Esophagus muscularis mucosa (tissue), 4 donors: ENCODE results near the gene ATP13A3. TPM values are rescaled to one million over a fixed set of nuclear protein-coding genes. Genes with fewer than 3 reads are reported as not detected.

ENCODE experiments used
- DNase-seq: peaks from one replicate; pipeline ENCODE4 v3.0.0-alpha.2; 2017; ENCODE audit errors: extremely low spot score
- H3K27ac ChIP-seq, 4 donors: fragments of 200-600 bp; sonication (generic); replicated peaks in 1 of 4; 1 replicate in 3 of 4; 2 replicates in 1 of 4; pipeline ENCODE4 v1.5.1; 2016 to 2019; ENCODE audit warnings: mild to moderate bottlenecking in 1 of 4
- H3K27me3 ChIP-seq, 4 donors: fragments of 200-600 bp; sonication (generic); one replicate each; pipeline versions ENCODE4 v1.5.1 to v1.6.0; 2016 to 2019
- H3K36me3 ChIP-seq, 4 donors: fragments of 200-600 bp; sonication (generic); one replicate each; pipeline ENCODE4 v1.5.1; 2016 to 2019
- H3K4me1 ChIP-seq, 4 donors: fragments of 200-600 bp; sonication (generic); one replicate each; pipeline ENCODE4 v1.5.1; 2016 to 2019
- H3K4me3 ChIP-seq, 4 donors: fragments of 200-600 bp; sonication (generic); 1 replicate in 2 of 4; 2 replicates in 2 of 4; pipeline ENCODE4 v1.5.1; 2016 to 2019; ENCODE audit warnings: mild to moderate bottlenecking in 4 of 4, moderate library complexity in 1 of 4
- H3K9me3 ChIP-seq, 4 donors: fragments of 200-600 bp; sonication (generic); 1 replicate in 3 of 4; 2 replicates in 1 of 4; pipeline ENCODE4 v1.5.1; 2016 to 2019
- CTCF ChIP-seq, 3 experiments: fragments of 200-600 bp in 2 of 3; fragments of 450-650 bp in 1 of 3; sonication (generic) in 2 of 3; IDR thresholded peaks; one replicate each; pipeline ENCODE4 v1.5.1; 2017 to 2019; ENCODE audit warnings: antibody characterized with exemption in 3 of 3, mild to moderate bottlenecking in 2 of 3, moderate library complexity in 1 of 3
- EP300 ChIP-seq: sonication (generic); formaldehyde crosslinking; IDR thresholded peaks from one replicate; pipeline ENCODE4 v1.6.1; 2017; ENCODE audit warnings: antibody characterized with exemption
- POLR2A ChIP-seq: fragments of 450-650 bp; IDR thresholded peaks from one replicate; pipeline ENCODE4 v1.6.1; 2017; ENCODE audit warnings: antibody characterized with exemption, moderate library complexity, mild to moderate bottlenecking, low read depth
- POLR2AphosphoS5 ChIP-seq, 2 donors: sonication (generic); formaldehyde crosslinking; IDR thresholded peaks; one replicate each; pipeline ENCODE4 v1.6.1; 2017; ENCODE audit warnings: antibody characterized with exemption in 2 of 2
- WGBS: methylation state at CpG from one replicate; pipeline ENCODE4 v1.1.5; 2018; 5-methylcytosine and 5-hydroxymethylcytosine counted together
- intact Hi-C: fragments of 100-400 bp; cut with DNase I; formaldehyde crosslinking; loops from one replicate; pipeline ENCODE4 v1.15.1; 2023
- small RNA-seq, 3 donors: library from RNA; depleted of rRNA; stranded (forward); fragments of <200 nt; gene quantifications; one replicate each; pipeline ENCODE3, GENCODE V24; 2016
- total RNA-seq, 4 donors: library from RNA; depleted of rRNA; stranded (reverse); fragments of >200 nt; gene quantifications; one replicate each; pipeline versions ENCODE4 v1.1.0 to v1.2.1, GENCODE V29; 2016

ATP13A3 gene
- total RNA-seq, 4 donors from 2014 or later = 74.7 to 167 (median 91.0) TPM

GRCh38 chr3:194360568-194360967 lies 126.2 kb downstream of the ATP13A3 start:
- no peak for DNase-seq
- TF ChIP-seq EP300 (no peak), CTCF (IDR thresholded peaks at IDR 0.05) (no peak), POLR2A (no peak), POLR2AphosphoS5 (IDR thresholded peaks at IDR 0.05) (no peak)
- intact Hi-C loops = no loop called here
- no peaks in the 10 kb centered on the region for H3K9me3 ChIP-seq
- no peak overlapping the region for H3K27ac ChIP-seq
- peaks cover 3 to 13% (median 11%) of the 10 kb centered on the region in 4 donors for H3K4me1 ChIP-seq
- H3K36me3 ChIP-seq = no peaks in the 10 kb centered on the region
- peaks cover 0 to 6% (median 0%) of the 10 kb centered on the region in 4 donors for H3K27me3 ChIP-seq
- H3K4me3 ChIP-seq = no peak overlapping the region
- 91% methylated on average over 11 of the region's 18 CpGs for WGBS

GRCh38 chr3:194357681-194358080 lies 129.1 kb downstream of the ATP13A3 start:
- H3K4me1 ChIP-seq = no peaks in the 10 kb centered on the region
- peaks cover 0 to 6% (median 0%) of the 10 kb centered on the region in 4 donors for H3K27me3 ChIP-seq
- TF ChIP-seq CTCF (IDR thresholded peaks at IDR 0.05) (no peak), POLR2AphosphoS5 (IDR thresholded peaks at IDR 0.05) (no peak), POLR2A (no peak), EP300 (no peak)
- DNase-seq = no peak
- H3K27ac ChIP-seq = no peak overlapping the region
- intact Hi-C loops = no loop called here
- H3K36me3 ChIP-seq = no peaks in the 10 kb centered on the region
- WGBS = 90% methylated on average over 11 of the region's 11 CpGs
- H3K4me3 ChIP-seq = no peak overlapping the region
- H3K9me3 ChIP-seq = no peaks in the 10 kb centered on the region

GRCh38 chr3:194355379-194355778 lies 131.4 kb downstream of the ATP13A3 start:
- Histone ChIP-seq H3K4me3 (no peak overlapping the region), H3K27me3 (peaks cover 0 to 6% (median 0%) of the 10 kb centered on the region in 4 donors), H3K36me3 (no peaks in the 10 kb centered on the region), H3K4me1 (no peaks in the 10 kb centered on the region), H3K27ac (no peak overlapping the region), H3K9me3 (no peaks in the 10 kb centered on the region)
- TF ChIP-seq CTCF (IDR thresholded peaks at IDR 0.05) (no peak), POLR2A (no peak)
- intact Hi-C loops = no loop called here
- 83% methylated on average over 7 of the region's 7 CpGs for WGBS
- no peak for DNase-seq

- no peaks in the 10 kb centered on the region for H3K36me3 ChIP-seq
- intact Hi-C loops = no loop called here
- no peak overlapping the region for H3K27ac ChIP-seq
- peaks cover 0 to 6% (median 0%) of the 10 kb centered on the region in 4 donors for H3K27me3 ChIP-seq
- no peaks in the 10 kb centered on the region for H3K4me1 ChIP-seq
- no peak overlapping the region for H3K4me3 ChIP-seq
- DNase-seq = no peak
- WGBS = 61% methylated on average over 2 of the region's 2 CpGs
- no peaks in the 10 kb centered on the region for H3K9me3 ChIP-seq
- no peak for TF ChIP-seq EP300
- TF ChIP-seq POLR2A = no peak
- TF ChIP-seq CTCF (IDR thresholded peaks at IDR 0.05) = no peak
- no peak for TF ChIP-seq POLR2AphosphoS5 (IDR thresholded peaks at IDR 0.05)
These were observed 132.5 kb downstream of the ATP13A3 start for GRCh38 chr3:194354315-194354714.

Small RNA genes within 50 kb of the gene (small RNA-seq; reads per million reads assigned to genes)
- gene AC108676.2 (0 reads per million in 3 donors), gene RNU6-1101P (0 reads per million in 3 donors)

Other genes with a start within 250 kb of the ATP13A3 start
- not detected for gene CPN2, start 135.7 kb downstream of the ATP13A3 start, total RNA-seq
- under 1 TPM in 3 of 4 donors, not detected in 1; 0.13 to 0.66 (median 0.34) TPM for gene LRRC15, start 117.3 kb downstream of the ATP13A3 start, total RNA-seq
- under 1 TPM in 2 of 4 donors, not detected in 2; 0.17 to 0.34 TPM for gene GP5, start 87.7 kb downstream of the ATP13A3 start, total RNA-seq
- 10 to 100 TPM in 1 of 4 donors, 1 to 10 TPM in 3; 3.3 to 10.8 (median 9.3) TPM for gene TMEM44, start 146.4 kb upstream of the ATP13A3 start, total RNA-seq
- 10 to 100 TPM; 19.9 to 35.0 (median 32.6) TPM for gene LSG1, start 185.2 kb upstream of the ATP13A3 start, total RNA-seq
- gene FAM43A, start 198.9 kb upstream of the ATP13A3 start, total RNA-seq = 10 to 100 TPM; 24.5 to 42.8 (median 32.5) TPM